ENCODE data around the gene STIL.

Gene STIL

GRCh38 chr1:47219001-47219400 lies 94.9 kb downstream of the STIL start:
- no peak for DNase-seq
- H3K4me1 ChIP-seq (ENCODE audit: control insufficient read depth in 1 of 2, insufficient read depth in 2 of 2, low read length in 2 of 2), result no peaks in the 10 kb centered on the region
- H3K18ac ChIP-seq (ENCODE audit: low read length), result no peak overlapping the region
- H3K4me2 ChIP-seq (ENCODE audit: low read length), result no peak overlapping the region
- H3K9me3 ChIP-seq (ENCODE audit: insufficient read depth, low read depth, low read length), result peaks cover 8% of the 10 kb centered on the region
- no peak overlapping the region for H2BK5ac ChIP-seq (ENCODE audit: low read depth, low read length, poor library complexity)
- H2AK5ac ChIP-seq (ENCODE audit: low read length), result no peak overlapping the region
- H3K27me3 ChIP-seq (ENCODE audit: insufficient read depth, low read length), result peaks cover 16% of the 10 kb centered on the region
- no peak overlapping the region for H3K4me3 ChIP-seq (ENCODE audit: low read depth, low read length)
- H2BK120ac ChIP-seq (ENCODE audit: insufficient read depth, low read length, poor library complexity), result no peak overlapping the region
- no peak overlapping the region for H2AFZ ChIP-seq (ENCODE audit: insufficient read depth, low read length, poor library complexity)
- no peaks in the 10 kb centered on the region for H3K79me2 ChIP-seq (ENCODE audit: control insufficient read depth, insufficient read depth, low read length, poor library complexity)
- H3K4ac ChIP-seq (ENCODE audit: low read depth, low read length), result no peak overlapping the region
- WGBS (ENCODE audit: extremely low coverage, insufficient coverage, insufficient read length), result no CpG with 5 or more reads among the region's 4 CpGs
- H3K79me1 ChIP-seq (ENCODE audit: low read length), result no peaks in the 10 kb centered on the region
- H4K12ac ChIP-seq (ENCODE audit: low read depth, low read length), result no peak overlapping the region
- H4K91ac ChIP-seq (ENCODE audit: low read depth, low read length), result no peak overlapping the region
- H4K8ac ChIP-seq (ENCODE audit: low read depth, low read length), result no peak overlapping the region
- no peaks in the 10 kb centered on the region for H3K36me3 ChIP-seq (ENCODE audit: control insufficient read depth in 1 of 2, insufficient read depth in 2 of 2, low read length in 2 of 2)
- H3K27ac ChIP-seq (ENCODE audit: low read depth, low read length), result no peak overlapping the region
- H3K14ac ChIP-seq (ENCODE audit: low read length), result no peak overlapping the region
- H3K9ac ChIP-seq (ENCODE audit: low read length), result no peak overlapping the region
- no peak overlapping the region for H2BK12ac ChIP-seq (ENCODE audit: low read length)
- no peak overlapping the region for H3K23ac ChIP-seq (ENCODE audit: low read length)

DNA sequence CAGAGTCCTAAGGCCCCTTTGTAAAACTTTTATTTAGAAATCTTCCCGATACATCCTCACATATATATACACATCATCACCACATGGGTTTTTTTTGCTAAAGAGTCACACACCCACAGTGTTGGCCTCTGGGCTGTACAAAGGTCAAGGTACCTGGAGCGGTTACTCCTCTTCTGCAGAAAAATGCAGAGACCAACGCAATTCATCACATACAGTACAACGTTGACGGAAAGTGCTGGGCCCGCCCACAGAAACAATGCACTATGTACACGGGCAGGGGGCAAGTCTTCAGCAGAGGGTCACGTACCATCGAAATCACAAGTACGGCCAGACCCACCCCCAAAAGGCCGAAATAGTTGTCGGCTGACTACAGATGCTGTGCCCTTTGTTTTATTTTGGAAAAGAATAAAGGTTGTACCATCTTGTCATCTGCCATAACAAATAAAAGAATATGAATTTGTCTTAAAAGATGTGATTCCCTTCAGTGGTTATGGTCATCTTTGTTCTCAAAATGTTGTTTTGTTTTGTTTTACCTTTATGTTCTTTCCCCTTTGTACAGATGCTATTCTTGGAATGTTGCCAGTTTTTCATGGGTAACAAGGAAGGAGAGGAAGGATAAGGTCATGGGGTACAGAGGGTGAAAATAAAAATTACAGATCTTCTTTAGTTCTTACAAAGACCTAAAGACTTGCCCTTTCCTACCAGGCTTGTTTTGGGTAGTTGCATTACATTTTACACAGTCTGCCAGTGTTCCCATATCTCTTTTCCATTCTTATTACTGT lies 97.5 kb downstream of the STIL start:
- Histone ChIP-seq H4K12ac (ENCODE audit: low read depth, low read length) (no peak overlapping the region), H3K9me3 (ENCODE audit: insufficient read depth, low read depth, low read length) (no peaks in the 10 kb centered on the region), H2BK12ac (ENCODE audit: low read length) (no peak overlapping the region), H4K91ac (ENCODE audit: low read depth, low read length) (no peak overlapping the region), H3K27ac (ENCODE audit: low read depth, low read length) (no peak overlapping the region), H3K79me2 (ENCODE audit: control insufficient read depth, insufficient read depth, low read length, poor library complexity) (no peaks in the 10 kb centered on the region), H2AK5ac (ENCODE audit: low read length) (no peak overlapping the region), H3K4me1 (ENCODE audit: control insufficient read depth in 1 of 2, insufficient read depth in 2 of 2, low read length in 2 of 2) (no peaks in the 10 kb centered on the region), H2BK120ac (ENCODE audit: insufficient read depth, low read length, poor library complexity) (no peak overlapping the region), H2AFZ (ENCODE audit: insufficient read depth, low read length, poor library complexity) (no peak overlapping the region), H3K27me3 (ENCODE audit: insufficient read depth, low read length) (no peaks in the 10 kb centered on the region), H3K4me3 (ENCODE audit: low read depth, low read length) (no peak overlapping the region), H2BK5ac (ENCODE audit: low read depth, low read length, poor library complexity) (no peak overlapping the region), H3K4ac (ENCODE audit: low read depth, low read length) (no peak overlapping the region), H3K23ac (ENCODE audit: low read length) (no peak overlapping the region), H4K8ac (ENCODE audit: low read depth, low read length) (no peak overlapping the region), H3K4me2 (ENCODE audit: low read length) (no peak overlapping the region), H3K36me3 (ENCODE audit: control insufficient read depth in 1 of 2, insufficient read depth in 2 of 2, low read length in 2 of 2) (no peaks in the 10 kb centered on the region), H3K79me1 (ENCODE audit: low read length) (no peaks in the 10 kb centered on the region), H3K18ac (ENCODE audit: low read length) (no peak overlapping the region), H3K9ac (ENCODE audit: low read length) (no peak overlapping the region), H3K14ac (ENCODE audit: low read length) (no peak overlapping the region)
- DNase-seq, result peak; percentile 43 to 62
- WGBS (ENCODE audit: extremely low coverage, insufficient coverage, insufficient read length), result no CpG with 5 or more reads among the region's 12 CpGs

- H3K18ac ChIP-seq (ENCODE audit: low read length), result no peak overlapping the region
- no peak overlapping the region for H3K23ac ChIP-seq (ENCODE audit: low read length)
- no peak overlapping the region for H2BK5ac ChIP-seq (ENCODE audit: low read depth, low read length, poor library complexity)
- WGBS (ENCODE audit: extremely low coverage, insufficient coverage, insufficient read length), result no CpG with 5 or more reads among the region's 4 CpGs
- no peaks in the 10 kb centered on the region for H3K9me3 ChIP-seq (ENCODE audit: insufficient read depth, low read depth, low read length)
- H3K4me1 ChIP-seq (ENCODE audit: control insufficient read depth in 1 of 2, insufficient read depth in 2 of 2, low read length in 2 of 2), result peaks cover 0 to under 1% of the 10 kb centered on the region in 2 experiments
- H4K91ac ChIP-seq (ENCODE audit: low read depth, low read length), result no peak overlapping the region
- no peak for DNase-seq
- no peaks in the 10 kb centered on the region for H3K27me3 ChIP-seq (ENCODE audit: insufficient read depth, low read length)
- no peak overlapping the region for H2BK120ac ChIP-seq (ENCODE audit: insufficient read depth, low read length, poor library complexity)
- H3K36me3 ChIP-seq (ENCODE audit: control insufficient read depth in 1 of 2, insufficient read depth in 2 of 2, low read length in 2 of 2), result no peaks in the 10 kb centered on the region
- no peak overlapping the region for H2BK12ac ChIP-seq (ENCODE audit: low read length)
- no peaks in the 10 kb centered on the region for H3K79me1 ChIP-seq (ENCODE audit: low read length)
- H2AFZ ChIP-seq (ENCODE audit: insufficient read depth, low read length, poor library complexity), result no peak overlapping the region
- no peak overlapping the region for H3K27ac ChIP-seq (ENCODE audit: low read depth, low read length)
- H2AK5ac ChIP-seq (ENCODE audit: low read length), result no peak overlapping the region
- H3K4ac ChIP-seq (ENCODE audit: low read depth, low read length), result no peak overlapping the region
- H3K14ac ChIP-seq (ENCODE audit: low read length), result no peak overlapping the region
- no peak overlapping the region for H4K8ac ChIP-seq (ENCODE audit: low read depth, low read length)
- no peak overlapping the region for H3K4me2 ChIP-seq (ENCODE audit: low read length)
- no peaks in the 10 kb centered on the region for H3K79me2 ChIP-seq (ENCODE audit: control insufficient read depth, insufficient read depth, low read length, poor library complexity)
- H3K4me3 ChIP-seq (ENCODE audit: low read depth, low read length), result no peak overlapping the region
- no peak overlapping the region for H3K9ac ChIP-seq (ENCODE audit: low read length)
- H4K12ac ChIP-seq (ENCODE audit: low read depth, low read length), result no peak overlapping the region
These were observed 98.2 kb downstream of the STIL start for GRCh38 chr1:47215713-47216112.

DNA sequence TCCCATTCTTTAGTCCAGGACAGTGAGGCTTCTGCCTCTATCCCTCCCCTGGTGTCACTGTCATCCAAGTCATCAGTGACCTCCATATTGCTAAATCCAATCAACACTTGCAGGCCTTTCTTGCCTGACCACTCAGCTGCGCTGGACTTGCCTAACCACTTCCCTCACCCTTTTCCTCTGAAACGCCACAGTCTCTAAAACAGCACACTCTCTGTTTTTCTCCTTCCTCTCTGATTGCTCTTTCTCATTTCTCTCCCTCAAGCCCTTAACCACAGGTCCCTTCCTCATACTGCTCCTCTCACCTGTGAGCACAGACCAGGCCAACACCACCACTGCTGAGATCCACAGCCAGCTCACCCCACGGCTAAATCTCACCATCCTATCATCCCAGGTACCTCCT lies 99.4 kb downstream of the STIL start:
- Histone ChIP-seq H3K27ac (ENCODE audit: low read depth, low read length) (no peak overlapping the region), H3K79me2 (ENCODE audit: control insufficient read depth, insufficient read depth, low read length, poor library complexity) (no peaks in the 10 kb centered on the region), H4K91ac (ENCODE audit: low read depth, low read length) (no peak overlapping the region), H2AK5ac (ENCODE audit: low read length) (no peak overlapping the region), H3K27me3 (ENCODE audit: insufficient read depth, low read length) (peaks cover 2% of the 10 kb centered on the region), H2AFZ (ENCODE audit: insufficient read depth, low read length, poor library complexity) (no peak overlapping the region), H2BK120ac (ENCODE audit: insufficient read depth, low read length, poor library complexity) (no peak overlapping the region), H4K12ac (ENCODE audit: low read depth, low read length) (no peak overlapping the region), H4K8ac (ENCODE audit: low read depth, low read length) (no peak overlapping the region), H3K79me1 (ENCODE audit: low read length) (no peaks in the 10 kb centered on the region), H3K9me3 (ENCODE audit: insufficient read depth, low read depth, low read length) (no peaks in the 10 kb centered on the region), H3K4ac (ENCODE audit: low read depth, low read length) (no peak overlapping the region), H3K36me3 (ENCODE audit: control insufficient read depth in 1 of 2, insufficient read depth in 2 of 2, low read length in 2 of 2) (no peaks in the 10 kb centered on the region), H3K23ac (ENCODE audit: low read length) (peak overlapping the region; percentile 18), H3K14ac (ENCODE audit: low read length) (no peak overlapping the region), H3K4me1 (ENCODE audit: control insufficient read depth in 1 of 2, insufficient read depth in 2 of 2, low read length in 2 of 2) (peaks cover 0 to 5% of the 10 kb centered on the region in 2 experiments), H2BK12ac (ENCODE audit: low read length) (no peak overlapping the region), H3K18ac (ENCODE audit: low read length) (no peak overlapping the region), H2BK5ac (ENCODE audit: low read depth, low read length, poor library complexity) (no peak overlapping the region), H3K4me3 (ENCODE audit: low read depth, low read length) (no peak overlapping the region), H3K4me2 (ENCODE audit: low read length) (no peak overlapping the region), H3K9ac (ENCODE audit: low read length) (no peak overlapping the region)
- no CpG with 5 or more reads among the region's 3 CpGs for WGBS (ENCODE audit: extremely low coverage, insufficient coverage, insufficient read length)
- no peak for DNase-seq

Data from trophoblast cell (in vitro differentiated cells and primary cell).